ENCODE results near the gene CPM.

DNA sequence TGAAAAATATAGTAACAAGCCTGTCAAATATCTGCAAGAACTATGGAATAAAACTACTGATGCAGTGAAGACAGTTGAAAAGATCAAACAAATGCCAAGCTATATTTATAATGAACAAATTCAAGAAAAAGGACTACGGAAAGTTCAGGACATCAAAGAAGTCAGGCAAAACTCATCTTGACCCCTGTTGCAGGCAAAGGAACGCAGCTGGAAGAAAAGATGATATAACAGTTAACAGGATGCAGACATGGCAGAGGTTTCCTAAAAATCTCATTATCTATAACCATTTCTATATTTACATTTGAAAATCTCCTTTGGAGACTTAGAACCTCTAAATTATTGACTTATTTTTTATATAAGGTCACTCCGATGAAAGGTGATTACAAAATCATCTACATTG lies 90.8 kb downstream of the CPM start:
- TF ChIP-seq, protein P1, sequence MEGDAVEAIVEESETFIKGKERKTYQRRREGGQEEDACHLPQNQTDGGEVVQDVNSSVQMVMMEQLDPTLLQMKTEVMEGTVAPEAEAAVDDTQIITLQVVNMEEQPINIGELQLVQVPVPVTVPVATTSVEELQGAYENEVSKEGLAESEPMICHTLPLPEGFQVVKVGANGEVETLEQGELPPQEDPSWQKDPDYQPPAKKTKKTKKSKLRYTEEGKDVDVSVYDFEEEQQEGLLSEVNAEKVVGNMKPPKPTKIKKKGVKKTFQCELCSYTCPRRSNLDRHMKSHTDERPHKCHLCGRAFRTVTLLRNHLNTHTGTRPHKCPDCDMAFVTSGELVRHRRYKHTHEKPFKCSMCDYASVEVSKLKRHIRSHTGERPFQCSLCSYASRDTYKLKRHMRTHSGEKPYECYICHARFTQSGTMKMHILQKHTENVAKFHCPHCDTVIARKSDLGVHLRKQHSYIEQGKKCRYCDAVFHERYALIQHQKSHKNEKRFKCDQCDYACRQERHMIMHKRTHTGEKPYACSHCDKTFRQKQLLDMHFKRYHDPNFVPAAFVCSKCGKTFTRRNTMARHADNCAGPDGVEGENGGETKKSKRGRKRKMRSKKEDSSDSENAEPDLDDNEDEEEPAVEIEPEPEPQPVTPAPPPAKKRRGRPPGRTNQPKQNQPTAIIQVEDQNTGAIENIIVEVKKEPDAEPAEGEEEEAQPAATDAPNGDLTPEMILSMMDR (optimal IDR thresholded peaks at IDR 0.05 in 1 of 3, IDR thresholded peaks at IDR 0.05 in 1 of 3, conservative IDR thresholded peaks at IDR 0.05 in 1 of 3; ENCODE audit: extremely low read depth in 1 of 3, insufficient read depth in 2 of 3, low read length in 3 of 3) = no peak
- TF ChIP-seq EZH2 (IDR thresholded peaks at IDR 0.05; ENCODE audit: low read length) = no peak

All from keratinocyte (primary cell).